HG03159 (cell line): ENCODE data around the gene KRT6B.
"Not testable (repeated sequence)": the region's sequence is repeated elsewhere in the genome, so short reads cannot be mapped to it uniquely, and the experiment has no call there.

Experiments used
- ATAC-seq: cut with Tn5 transposase; IDR thresholded peaks from one replicate; pipeline ENCODE4 v1.9.1; 2021; ENCODE audit warnings: mild to moderate bottlenecking, moderate library complexity; ENCODE audit not compliant: unreplicated experiment

The KRT6B gene

DNA sequence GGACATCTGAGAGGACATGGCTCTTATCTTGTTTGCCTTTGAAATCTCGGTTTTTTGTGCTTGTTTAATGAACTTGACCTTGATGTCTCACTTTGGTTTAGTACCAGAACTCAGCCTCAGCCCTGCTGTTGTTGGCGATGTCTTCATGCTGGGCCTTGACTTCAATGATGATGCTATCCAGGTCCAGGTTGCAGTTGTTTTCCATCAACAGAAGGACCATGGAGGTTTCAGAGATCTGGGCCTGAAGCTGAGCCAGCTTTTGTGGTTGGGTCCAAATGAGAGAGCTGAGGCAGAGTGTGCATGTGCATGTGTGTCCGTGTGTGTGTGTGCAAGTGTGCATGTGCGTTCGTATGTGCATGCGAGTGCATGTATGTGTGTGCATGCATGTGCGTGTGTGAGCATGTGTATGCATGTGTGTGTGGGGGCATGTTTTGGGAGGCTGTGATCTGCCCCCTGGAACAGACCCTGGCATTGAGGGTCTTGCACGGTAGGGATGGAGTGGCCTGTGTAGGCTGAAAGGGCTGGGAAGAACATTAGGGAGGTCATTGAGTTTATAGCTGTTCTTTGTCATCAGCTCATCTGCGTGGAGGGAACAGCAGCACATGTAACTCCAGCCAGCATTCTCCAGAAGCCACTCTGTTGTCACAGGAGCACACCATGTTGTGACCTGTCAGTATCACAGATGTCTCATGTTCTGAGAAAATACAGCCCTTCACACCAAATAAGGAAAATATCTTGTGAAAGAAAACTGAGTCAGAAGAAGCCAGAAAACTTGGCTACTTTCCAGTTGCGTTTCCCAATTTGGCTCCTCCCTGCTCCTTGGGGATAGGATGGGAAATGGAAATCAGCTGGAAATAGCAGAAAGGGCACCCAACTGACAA lies 35.8 kb downstream of the KRT6B start:
- no peak for ATAC-seq

DNA sequence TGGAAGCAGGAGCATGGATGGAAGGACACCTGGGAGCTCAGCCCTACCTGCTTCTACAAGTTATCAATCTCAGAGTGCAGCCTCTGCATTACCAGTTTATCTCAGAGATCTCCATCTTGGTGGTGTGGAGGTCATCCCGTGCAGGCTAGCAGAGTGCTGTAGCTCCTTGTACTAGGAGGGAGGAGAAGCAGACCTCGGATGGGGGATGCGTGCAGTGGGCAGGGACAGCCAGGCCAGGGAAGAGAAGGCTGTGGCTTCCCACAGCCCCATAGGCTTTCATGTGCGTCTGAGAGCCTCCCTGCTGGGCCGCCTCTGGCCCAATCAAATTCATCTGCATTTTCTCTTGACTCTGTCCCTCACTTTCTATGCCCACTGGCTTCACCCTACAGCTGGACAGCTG lies 37.0 kb downstream of the KRT6B start:
- no peak for ATAC-seq

DNA sequence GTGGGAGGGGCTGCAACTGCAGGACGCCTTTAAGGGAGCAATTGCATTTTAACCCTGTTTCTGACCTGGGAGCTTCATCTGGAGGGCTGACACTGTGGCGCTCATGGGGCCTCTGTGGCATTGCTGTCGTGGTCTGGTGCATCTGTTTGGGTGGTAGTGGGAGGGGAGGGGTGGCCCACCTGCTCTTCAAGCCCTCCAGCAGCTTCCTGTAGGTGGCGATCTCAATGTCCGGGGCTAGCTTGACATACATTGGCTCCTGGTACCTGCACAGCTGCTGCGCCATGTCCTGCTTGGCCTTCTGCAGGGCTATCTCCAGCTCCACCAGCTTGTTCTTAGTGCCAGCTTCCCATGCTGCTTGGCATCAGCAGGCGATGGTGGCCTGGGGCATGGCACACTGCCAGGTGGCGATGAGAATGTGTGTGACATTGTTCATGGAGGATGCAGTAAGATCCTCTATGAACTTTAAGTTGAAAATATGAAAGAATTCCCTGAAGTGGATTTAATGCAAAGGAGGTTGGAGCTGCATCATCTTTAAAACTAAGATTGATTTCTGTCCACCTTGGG lies 38.1 kb downstream of the KRT6B start:
- ATAC-seq = no peak

DNA sequence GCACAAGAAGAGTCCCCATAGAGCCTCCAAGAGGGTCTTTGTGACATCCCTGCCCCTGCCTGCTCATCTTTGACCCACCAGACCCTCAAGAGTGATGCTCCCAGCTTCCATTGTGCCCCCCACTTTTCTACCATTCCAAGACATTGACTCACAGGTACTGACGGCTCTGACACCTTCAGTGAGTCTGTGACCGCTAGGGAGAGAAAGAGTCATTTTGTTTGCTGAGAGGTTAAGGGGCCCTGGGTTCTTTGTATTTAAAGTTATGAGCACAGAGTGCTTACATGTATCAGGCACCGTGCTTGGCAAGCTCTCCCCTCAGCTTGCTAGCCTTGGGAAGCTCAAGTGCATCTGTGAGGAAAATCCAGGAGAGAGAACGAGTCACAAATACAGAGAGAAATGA lies 38.7 kb downstream of the KRT6B start:
- ATAC-seq = no peak

DNA sequence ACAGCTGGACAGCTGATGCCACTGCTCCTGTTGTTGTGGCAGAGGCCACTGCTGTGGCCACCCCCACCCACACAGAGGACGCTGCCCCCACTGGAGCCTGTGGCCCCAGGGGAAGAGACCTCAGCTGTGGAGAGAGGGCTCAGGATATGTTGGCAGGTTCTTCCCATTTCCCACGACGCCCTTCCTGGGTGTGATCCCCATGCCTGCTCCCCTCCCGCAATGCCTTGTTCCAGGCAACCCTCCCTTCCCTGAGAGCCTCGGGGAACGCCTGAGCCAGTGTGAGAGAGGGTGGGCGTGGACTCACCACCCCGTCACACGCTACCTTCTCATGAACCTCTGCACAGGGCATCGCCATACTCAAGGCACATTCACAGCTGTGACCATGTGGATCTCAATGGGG lies 40.1 kb downstream of the KRT6B start:
- ATAC-seq = no peak

DNA sequence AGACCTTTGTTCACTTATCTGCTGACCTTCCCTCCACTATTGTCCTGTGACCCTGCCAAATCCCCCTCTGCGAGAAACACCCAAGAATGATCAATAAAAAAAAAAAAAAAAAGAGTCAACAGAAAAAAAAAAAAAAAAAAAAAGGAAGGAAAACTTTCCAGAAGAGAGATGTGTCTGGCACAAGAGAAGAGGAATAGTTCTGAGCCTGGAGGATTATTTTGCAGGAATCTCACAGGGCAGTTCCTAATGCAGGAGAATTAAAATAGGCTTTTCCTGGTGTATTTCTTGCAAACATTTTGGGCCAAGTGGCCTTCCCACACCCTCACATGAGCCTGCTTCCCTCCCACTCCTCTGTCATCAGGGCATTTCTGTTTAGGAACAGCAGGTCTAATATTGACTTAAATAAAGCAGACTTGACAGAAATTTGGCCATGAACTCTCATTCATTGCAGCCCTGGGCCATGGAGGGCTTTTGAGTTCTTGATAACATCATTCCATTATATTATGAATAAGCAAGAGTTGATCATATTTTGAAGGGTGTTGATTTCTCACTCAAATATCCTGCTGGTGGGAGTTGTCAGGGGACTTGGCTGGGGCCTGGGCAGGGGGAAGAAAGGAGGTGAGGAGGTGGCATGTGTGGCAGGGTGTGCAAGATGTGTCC lies 41.2 kb downstream of the KRT6B start:
- ATAC-seq = not testable (repeated sequence)

DNA sequence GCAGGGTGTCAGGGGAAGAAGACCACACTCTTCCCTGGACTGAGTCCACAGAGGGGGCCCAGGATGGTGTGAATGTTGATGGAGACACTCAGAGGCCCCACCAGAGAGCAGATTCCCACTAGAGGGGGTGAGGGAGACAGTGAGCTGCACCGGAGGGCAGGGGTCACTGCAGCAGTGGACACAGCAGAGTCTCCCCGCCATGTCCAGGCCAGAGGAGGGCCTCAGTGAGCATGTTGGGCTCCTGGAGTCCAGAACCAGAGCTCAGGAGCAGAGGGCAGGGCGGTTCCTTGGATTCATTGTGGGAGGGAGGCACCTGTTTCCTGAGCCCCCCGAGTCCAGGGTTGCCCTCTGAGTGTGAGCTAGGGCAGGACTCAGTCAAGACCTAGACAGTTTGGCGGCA lies 44.0 kb downstream of the KRT6B start:
- ATAC-seq = no peak

DNA sequence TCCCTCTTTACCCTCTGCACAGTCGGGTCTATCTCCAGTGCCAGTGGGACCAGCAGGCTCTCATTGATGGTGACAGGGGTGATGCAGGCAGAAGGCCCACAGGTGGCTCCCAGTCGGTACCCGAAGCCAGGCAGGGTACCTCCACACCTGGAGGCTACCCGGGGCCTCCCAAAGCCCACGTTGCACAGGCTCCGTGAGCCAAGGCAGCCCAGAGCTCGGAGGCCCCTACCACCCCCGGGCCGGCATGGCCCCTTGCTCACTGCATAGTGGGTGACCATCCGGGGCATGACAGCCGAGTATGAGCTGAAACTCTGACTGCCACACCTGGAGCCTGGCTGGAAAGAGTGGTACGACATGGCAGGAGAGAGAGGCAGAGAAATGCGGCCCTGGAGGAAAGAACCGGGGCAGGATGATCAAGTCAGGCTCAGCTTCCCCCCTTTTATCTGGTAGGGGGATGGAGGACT lies 46.0 kb downstream of the KRT6B start, which contains the start of gene KRT82:
KRT82 (minus strand) TSS at position 414 of the 464 bp plus-strand sequence; CDS start at position 356, 58 bp downstream.
- no peak for ATAC-seq

DNA sequence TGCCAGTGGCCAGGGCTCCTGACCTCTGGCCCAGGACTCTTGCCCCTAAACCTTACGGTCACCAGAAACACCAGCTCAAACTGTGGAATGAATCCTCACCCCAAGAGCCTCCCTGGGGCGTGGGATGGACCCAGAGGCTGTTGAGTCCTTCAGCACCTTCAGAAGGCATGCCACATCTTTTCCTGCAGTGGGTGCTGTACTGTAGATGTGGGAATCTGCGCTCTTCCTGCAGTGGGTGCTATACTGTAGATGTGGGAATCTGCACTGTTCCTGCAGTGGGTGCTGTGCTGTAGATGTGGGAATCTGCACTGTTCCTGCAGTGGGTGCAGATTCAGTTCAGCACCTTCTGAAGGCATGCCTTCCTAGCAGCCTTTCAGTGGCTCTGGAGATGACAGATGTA lies 47.0 kb downstream of the KRT6B start:
- ATAC-seq = no peak

DNA sequence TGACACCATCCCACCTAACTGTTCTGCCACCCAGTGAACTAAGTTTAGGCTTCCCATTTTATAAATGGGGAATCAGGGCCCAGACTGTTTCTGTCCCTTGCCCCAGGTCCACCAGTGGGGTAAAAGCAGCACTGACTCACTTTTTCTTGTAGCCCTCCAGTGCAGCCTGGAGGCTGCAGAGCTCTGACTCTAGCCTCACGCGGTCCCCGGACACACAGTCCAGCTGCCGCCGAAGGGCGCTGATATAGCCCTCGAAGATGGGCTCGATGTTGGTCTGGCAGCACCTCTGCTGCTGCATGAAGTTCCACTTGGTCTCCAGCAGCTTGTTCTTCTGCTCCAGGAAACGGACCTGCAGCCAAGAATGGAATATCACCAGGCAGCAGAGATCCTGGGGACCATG lies 48.4 kb downstream of the KRT6B start:
- no peak for ATAC-seq

DNA sequence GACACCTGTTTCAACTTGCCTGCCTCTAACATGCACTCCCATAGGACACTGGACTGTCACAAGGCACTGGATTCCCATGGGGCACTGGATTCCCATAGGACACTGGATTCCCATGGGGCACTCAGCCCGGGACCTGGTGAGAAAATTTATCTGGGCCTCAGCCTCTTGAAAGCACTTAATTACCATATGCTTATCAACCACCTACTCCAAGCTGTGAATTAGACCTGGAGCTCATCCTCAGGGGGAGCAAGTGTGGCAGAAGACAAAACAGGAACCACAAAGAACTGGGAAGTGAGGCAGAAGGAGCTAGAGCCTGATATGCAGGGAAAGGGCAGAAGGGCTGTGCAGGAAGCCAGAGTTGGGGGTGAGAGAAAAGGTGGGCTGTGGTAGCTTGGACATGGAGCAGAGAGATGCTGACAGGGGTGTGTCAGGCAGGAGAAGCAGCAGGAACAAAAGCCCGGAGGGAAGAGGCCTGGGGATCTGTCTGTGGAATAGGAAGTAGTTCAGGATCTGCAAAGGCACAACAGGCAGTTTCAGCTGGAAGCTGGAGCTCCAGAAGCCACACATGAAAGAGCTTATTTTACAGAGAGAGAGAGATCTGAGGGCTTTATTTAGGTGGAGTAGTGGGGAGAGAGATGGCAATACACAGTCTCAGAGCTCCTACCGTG lies 48.9 kb downstream of the KRT6B start:
- no peak for ATAC-seq

DNA sequence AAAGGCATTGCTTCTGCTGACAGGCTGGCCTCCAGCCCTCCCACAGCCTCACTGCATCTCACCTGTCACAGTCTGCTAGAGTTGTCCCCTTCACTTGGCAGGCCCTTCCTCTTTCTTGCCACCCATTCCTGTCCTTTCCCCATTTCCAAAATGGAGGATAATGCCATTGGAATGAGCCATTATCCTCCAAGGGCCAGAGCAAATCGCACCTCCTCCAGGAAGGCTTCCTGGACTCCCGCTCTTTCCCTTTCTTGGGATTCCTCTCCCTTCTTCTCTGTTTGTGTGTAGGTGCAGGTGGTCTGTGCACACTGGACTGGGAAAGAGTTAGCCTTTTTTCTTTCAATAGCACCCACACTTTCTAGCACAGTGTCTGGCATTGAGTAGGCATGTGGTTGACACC lies 49.6 kb downstream of the KRT6B start:
- no peak for ATAC-seq

DNA sequence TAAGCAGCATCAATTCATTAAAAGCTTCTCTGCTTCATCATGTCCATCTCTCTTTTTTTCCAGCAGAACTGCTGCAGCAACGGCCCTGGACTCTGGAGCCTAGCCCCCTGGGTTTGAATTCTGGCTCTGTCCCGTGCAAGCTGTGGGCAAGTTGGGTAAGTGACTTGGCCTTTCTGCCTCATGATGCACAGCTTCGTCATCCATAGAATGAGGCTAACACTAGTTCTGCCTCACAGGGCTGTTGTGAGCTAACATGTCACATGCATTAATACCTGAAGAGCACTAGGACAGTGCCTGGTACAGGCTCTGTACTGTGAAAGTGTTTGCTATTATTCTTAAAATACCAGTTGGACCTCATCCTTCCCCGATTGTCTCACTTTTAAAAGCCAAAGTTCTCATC lies 50.0 kb downstream of the KRT6B start:
- ATAC-seq = no peak

DNA sequence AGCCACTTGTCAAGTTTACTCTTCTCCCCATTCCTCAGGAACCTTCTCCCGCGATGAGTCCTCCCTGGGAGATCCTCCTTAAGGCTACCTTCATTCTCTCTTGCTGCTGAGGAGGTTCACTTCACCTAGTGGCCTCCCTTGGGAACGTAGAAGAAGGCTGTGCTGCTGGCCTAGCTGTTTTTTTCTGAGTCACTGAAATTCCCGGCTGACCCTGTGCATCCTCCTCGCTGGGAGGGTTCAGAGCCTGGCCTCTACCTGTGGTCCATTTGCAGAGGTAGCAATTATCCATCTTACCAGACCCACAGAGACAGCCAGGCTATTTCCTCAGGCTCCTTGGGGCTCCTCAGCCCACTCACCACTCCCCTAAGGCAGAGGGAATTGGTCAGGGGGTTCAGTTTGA lies 50.4 kb downstream of the KRT6B start:
- ATAC-seq = no peak

DNA sequence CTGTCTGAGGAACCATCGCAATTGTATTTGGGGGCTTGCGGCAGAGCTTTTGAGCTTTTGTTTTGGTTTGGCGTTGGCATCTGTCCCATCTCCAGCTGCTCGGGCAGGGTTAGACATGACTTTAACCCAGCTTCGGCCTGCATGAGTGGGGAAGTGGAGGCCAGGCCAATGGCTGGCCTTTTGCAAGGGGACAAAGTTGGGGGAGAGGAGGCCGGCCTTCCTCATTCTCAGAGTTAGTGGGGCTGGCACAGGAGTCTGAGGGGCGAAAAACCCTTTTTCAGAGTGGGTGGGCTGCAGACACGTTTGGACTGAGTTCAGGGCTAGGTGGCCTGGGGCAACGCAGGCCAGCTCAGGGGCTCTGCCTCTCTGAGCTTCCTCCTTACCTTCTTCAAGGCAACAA lies 51.0 kb downstream of the KRT6B start:
- ATAC-seq = no peak

DNA sequence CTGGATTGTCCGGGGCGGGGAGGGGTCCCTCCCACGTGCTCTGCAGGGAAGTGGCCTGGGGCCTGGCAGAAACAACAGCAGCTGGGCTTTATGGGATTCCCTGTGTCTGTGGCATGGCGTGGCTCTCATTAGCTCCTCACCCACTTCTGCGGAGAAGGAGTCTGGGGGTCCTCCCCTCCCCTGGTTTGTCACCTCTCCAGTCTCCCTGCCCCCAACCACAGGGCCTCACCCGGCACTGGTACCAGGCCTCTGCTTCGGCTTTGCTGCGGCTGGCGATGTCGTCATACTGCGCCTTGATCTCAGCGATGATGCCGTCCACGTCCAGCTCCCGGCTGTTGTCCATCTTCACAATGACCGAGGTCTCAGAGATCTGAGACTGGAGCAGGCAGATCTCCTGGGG lies 52.2 kb downstream of the KRT6B start:
- no peak for ATAC-seq

DNA sequence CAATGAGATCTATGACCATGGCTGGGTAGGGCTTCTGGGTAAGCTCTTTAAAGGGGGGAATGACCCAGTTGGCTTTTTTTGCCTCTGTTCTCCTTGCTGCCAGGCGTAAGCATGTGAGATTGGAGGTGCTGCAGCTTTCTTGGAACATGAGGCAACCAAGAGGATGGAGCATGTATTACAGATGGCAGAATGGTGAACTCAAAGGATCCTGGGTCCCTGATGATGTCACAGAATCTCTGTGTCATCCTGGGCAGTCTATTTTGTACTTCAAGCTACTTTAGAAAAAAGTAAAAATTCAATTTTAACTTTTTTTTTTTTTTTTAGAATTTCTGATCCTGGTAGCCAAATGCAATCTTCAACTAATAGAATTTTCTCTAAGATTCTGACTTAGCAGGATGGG lies 53.8 kb downstream of the KRT6B start:
- no peak for ATAC-seq

DNA sequence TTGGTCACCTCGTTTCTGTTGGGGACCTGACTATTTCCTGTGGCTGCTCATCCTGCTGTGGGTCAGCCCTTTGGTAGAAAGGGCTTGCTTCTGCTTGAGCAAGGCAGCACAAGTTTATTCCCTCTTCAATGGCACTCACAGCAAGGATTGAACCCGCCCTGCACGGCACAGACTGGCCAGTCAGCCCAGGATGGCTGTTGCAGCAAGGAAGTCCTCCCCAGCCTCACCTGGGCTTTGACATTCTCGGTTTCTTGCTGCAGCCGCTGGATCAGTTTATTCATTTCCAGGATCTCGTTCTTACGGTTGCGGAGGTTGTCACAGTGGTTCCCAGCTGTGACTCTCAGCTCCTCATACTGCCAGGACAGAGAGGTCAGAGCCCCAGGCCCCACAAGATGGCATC lies 55.3 kb downstream of the KRT6B start:
- no peak for ATAC-seq
